ENCODE data around the gene TEX36. TPM values are rescaled to one million over a fixed set of nuclear protein-coding genes. Genes with fewer than 3 reads are reported as not detected.

Gene TEX36, protein sequence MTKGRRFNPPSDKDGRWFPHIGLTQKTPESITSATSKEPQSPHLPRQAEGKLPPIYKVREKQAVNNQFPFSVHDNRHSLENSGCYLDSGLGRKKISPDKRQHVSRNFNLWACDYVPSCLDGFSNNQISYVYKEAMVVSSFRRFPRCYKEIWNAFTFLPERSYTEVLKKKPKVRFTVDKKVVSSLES
- total RNA-seq: not detected

- TF ChIP-seq CTCF (IDR thresholded peaks at IDR 0.05; ENCODE audit: low read depth): no peak
These were observed at the start of gene TEX36 for GRCh38 chr10:125683063-125683462. Gene TEX36 (minus strand): TSS chr10:125683163. CDS start chr10:125682989, 174 bp downstream.

GRCh38 chr10:125727436-125727835 is 44.5 kb upstream of the TEX36 start:
- no peak for TF ChIP-seq CTCF (IDR thresholded peaks at IDR 0.05; ENCODE audit: low read depth)

- TF ChIP-seq CTCF (IDR thresholded peaks at IDR 0.05; ENCODE audit: low read depth): no peak
These were observed 44.0 kb upstream of the TEX36 start for GRCh38 chr10:125726914-125727313.

DNA sequence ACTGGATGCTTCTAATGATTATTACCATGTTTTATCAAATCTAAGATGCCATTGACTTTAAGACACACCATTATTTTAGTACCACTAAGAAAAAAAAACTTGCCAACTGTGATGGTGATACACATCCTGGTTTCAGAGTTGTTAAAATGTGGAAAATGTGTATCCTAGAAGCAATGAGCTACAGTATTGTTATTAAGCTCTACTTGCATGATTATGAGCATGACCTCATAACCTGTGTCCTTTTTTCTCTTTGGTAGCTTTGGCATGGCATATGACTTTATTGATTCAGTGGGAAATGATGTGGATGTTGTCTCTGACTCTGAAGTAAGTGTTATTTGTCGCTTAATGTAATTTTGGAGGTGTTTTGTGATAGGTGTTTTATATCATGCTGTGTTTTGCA is 39.8 kb upstream of the TEX36 start:
- TF ChIP-seq CTCF (IDR thresholded peaks at IDR 0.05; ENCODE audit: low read depth): no peak

GRCh38 chr10:125721035-125721434 is 38.1 kb upstream of the TEX36 start:
- TF ChIP-seq CTCF (IDR thresholded peaks at IDR 0.05; ENCODE audit: low read depth): no peak

DNA sequence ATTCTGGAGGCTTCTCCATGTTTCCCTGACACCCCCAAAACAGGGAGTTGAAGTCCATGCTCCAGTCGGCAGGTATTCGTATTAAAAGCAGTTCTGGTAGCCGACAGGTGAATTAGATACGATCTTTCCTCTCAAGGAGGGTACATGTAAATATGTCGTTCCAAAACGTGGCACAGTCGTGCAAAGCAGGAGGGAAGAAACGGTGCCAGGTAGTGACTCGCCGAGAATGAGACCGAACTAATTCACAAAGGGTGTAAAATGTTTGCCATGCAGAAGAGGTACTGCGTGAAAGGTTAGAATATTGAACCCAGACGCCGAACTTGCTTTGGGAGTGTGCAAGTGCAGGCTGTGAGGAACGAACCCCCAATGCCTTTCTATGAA is 37.0 kb upstream of the TEX36 start:
- no peak for TF ChIP-seq CTCF (IDR thresholded peaks at IDR 0.05; ENCODE audit: low read depth)

GRCh38 chr10:125719173-125720001 is 36.4 kb upstream of the TEX36 start, which contains the start of gene EDRF1:
Gene EDRF1 (plus strand): TSS chr10:125719709. CDS start chr10:125719808, 99 bp downstream.
- TF ChIP-seq CTCF (IDR thresholded peaks at IDR 0.05; ENCODE audit: low read depth): no peak

All from subcutaneous adipose tissue (tissue), 4 donors.